Measurements from ENCODE around the gene KLLN.
A peak's percentile ranks its signal among the peaks of the same experiment; 100 is the strongest.
"Not testable (repeated sequence)": the region's sequence is repeated elsewhere in the genome, so short reads cannot be mapped to it uniquely, and the experiment has no call there.

The KLLN gene

DNA sequence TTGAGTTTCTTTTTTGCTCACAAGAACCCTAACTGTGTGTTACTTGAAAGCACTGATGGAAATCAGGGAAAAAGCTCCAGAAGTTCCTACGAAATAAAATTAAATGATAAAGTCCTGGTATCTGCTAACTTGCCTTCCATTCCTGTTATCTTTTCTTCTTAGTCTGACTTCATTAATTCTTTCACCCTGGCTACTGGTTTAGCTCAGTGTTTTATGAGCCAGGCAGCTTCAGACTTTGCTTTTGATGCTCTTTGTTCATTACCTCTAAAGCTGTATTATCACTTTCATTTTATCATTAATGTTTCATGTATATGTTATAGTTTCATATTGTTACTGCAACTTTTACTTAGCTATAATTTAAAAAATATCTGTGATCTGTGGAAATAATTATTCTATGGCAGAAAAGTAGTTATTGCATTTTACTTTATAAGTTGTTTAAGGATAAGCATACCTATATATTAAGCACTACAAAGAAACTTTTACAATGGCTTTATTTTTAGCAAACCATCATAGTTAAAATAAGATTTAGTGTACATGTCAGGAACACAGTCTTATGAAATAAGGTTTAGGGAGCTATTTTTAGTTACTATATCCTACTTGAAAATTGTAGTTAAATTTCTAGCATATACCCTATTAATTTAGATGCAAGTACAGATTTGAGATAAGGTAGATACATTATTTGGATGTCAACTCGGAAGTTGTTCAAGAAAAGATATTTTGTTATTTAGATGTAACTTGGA, 19.4 kb upstream of the KLLN start:
- TF ChIP-seq, protein P1, sequence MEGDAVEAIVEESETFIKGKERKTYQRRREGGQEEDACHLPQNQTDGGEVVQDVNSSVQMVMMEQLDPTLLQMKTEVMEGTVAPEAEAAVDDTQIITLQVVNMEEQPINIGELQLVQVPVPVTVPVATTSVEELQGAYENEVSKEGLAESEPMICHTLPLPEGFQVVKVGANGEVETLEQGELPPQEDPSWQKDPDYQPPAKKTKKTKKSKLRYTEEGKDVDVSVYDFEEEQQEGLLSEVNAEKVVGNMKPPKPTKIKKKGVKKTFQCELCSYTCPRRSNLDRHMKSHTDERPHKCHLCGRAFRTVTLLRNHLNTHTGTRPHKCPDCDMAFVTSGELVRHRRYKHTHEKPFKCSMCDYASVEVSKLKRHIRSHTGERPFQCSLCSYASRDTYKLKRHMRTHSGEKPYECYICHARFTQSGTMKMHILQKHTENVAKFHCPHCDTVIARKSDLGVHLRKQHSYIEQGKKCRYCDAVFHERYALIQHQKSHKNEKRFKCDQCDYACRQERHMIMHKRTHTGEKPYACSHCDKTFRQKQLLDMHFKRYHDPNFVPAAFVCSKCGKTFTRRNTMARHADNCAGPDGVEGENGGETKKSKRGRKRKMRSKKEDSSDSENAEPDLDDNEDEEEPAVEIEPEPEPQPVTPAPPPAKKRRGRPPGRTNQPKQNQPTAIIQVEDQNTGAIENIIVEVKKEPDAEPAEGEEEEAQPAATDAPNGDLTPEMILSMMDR (conservative IDR thresholded peaks at IDR 0.05) = no peak
- H3K27ac ChIP-seq = no peak overlapping the region

DNA sequence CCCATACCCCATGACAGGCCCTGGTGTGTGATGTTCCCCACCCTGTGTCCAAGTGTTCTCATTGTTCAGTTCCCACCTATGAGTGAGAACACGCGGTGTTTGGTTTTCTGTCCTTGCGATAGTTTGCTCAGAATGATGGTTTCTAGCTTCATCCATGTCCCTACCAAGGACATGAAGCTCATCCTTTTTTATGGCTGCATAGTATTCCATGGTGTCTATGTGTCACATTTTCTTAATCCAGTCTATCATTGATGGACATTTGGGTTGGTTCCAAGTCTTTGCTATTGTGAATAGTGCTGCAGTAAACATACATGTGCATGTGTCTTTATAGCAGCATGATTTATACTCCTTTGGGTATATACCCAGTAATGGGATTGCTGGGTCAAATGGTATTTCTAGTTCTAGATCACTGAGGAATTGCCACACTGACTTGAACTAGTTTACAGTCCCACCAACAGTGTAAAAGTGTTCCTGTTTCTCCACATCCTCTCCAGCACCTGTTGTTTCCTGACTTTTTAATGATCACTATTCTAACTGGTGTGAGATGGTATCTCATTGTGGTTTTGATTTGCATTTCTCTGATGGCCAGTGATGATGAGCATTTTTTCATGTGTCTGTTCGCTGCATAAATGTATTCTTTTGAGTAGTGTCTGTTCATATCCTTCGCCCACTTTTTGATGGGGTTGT, 18.2 kb upstream of the KLLN start:
- not testable (repeated sequence) for H3K27ac ChIP-seq

- H3K27ac ChIP-seq = no peak overlapping the region
- TF ChIP-seq, protein P1 (conservative IDR thresholded peaks at IDR 0.05) = no peak
Measured at GRCh38 chr10:87880336-87880735, 17.0 kb upstream of the KLLN start.

- TF ChIP-seq, protein P1 (conservative IDR thresholded peaks at IDR 0.05) = no peak
- peak overlapping the region; percentile 47 for H3K27ac ChIP-seq
Measured at GRCh38 chr10:87878664-87879459, 15.5 kb upstream of the KLLN start.

DNA sequence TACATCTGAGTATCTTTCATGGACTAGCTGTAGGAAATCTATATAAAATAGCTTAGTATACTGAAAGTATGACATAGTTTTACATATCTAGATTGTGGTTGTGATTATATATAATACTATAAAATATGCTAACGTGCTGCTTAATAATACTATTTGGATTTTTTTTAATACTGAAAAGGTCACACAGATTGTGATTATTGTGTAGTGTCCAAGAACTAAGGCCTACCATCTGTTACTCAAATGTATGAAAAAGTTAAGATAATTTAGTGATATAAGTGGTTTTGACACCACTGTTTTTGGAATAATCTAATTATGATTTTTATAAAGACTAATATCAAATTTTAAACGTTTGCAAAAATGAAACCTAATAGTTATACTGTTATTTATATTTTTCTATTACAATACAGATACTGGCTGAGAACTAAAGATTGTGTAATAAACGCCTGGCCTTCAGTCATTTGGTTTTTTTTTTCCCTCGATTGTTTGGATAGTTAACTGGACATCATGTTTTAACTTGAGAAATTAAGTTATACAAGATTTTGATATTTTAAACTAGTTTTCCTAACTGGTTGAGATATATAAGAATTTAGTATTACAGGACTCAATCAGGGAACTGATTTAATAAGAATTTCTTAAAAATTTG, 12.7 kb upstream of the KLLN start:
- no peak overlapping the region for H3K27ac ChIP-seq
- TF ChIP-seq, protein P1 (conservative IDR thresholded peaks at IDR 0.05) = no peak

GRCh38 chr10:87873656-87874055, 10.3 kb upstream of the KLLN start:
- TF ChIP-seq, protein P1 (conservative IDR thresholded peaks at IDR 0.05) = no peak
- H3K27ac ChIP-seq = no peak overlapping the region

- H3K27ac ChIP-seq = no peak overlapping the region
- TF ChIP-seq, protein P1 (conservative IDR thresholded peaks at IDR 0.05) = no peak
Measured at GRCh38 chr10:87872828-87873227, 9.5 kb upstream of the KLLN start.

All from VCaP (cell line).